Uterus (tissue), 2 donors: ENCODE data around the gene UBASH3B.

Source experiments
- POLR2A ChIP-seq, 2 donors: fragments of 450-650 bp; IDR thresholded peaks; one replicate each; pipeline ENCODE4 v1.6.1; 2016; ENCODE audit warnings: antibody characterized with exemption in 2 of 2, mild to moderate bottlenecking in 1 of 2, moderate library complexity in 1 of 2
- TF ChIP-seq, protein P1 (sequence below), 4 experiments: fragments of 200-600 bp in 2 of 4; fragments of 450-650 bp in 2 of 4; sonication (generic) in 2 of 4; IDR thresholded peaks; one replicate each; pipeline ENCODE4 v1.5.1; 2016 to 2019; ENCODE audit warnings: antibody characterized with exemption in 4 of 4, mild to moderate bottlenecking in 2 of 4, moderate library complexity in 1 of 4

DNA sequence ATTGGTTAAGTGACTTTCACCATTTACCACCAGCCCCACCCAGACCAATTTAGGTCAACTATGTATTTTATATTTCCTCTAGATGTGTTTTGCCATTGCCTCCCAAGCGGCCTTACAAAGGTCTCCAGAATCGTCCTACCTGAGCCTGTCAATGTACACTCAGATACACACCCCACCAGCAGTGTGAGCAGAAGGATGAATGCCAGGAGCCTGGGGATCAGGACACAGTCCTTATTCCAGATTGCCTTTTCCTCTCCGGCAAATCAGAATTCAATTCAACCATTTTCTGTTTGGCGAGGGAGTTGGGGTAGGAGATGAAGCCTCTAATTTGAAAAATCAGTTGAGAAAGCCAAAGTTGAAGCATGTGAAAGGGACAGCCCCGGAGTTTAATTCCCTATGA is 147.4 kb downstream of the UBASH3B start:
- TF ChIP-seq, protein P1, sequence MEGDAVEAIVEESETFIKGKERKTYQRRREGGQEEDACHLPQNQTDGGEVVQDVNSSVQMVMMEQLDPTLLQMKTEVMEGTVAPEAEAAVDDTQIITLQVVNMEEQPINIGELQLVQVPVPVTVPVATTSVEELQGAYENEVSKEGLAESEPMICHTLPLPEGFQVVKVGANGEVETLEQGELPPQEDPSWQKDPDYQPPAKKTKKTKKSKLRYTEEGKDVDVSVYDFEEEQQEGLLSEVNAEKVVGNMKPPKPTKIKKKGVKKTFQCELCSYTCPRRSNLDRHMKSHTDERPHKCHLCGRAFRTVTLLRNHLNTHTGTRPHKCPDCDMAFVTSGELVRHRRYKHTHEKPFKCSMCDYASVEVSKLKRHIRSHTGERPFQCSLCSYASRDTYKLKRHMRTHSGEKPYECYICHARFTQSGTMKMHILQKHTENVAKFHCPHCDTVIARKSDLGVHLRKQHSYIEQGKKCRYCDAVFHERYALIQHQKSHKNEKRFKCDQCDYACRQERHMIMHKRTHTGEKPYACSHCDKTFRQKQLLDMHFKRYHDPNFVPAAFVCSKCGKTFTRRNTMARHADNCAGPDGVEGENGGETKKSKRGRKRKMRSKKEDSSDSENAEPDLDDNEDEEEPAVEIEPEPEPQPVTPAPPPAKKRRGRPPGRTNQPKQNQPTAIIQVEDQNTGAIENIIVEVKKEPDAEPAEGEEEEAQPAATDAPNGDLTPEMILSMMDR (IDR thresholded peaks at IDR 0.05) = no peak
- TF ChIP-seq POLR2A (IDR thresholded peaks at IDR 0.05) = no peak
